Coronary artery (tissue), 2 donors: ENCODE data around the gene DICER1.

Experiments
- DNase-seq: peaks from one replicate; pipeline ENCODE4 v3.0.0-alpha.2; 2017; ENCODE audit warnings: low spot score
- H3K27ac ChIP-seq, 2 donors: fragments of 200-600 bp; sonication (generic); one replicate each; pipeline ENCODE4 v1.5.1; 2016 to 2019
- H3K4me3 ChIP-seq: fragments of 200-600 bp; sonication (generic); 2 replicates; pipeline ENCODE4 v1.5.1; 2016; ENCODE audit warnings: mild to moderate bottlenecking, moderate library complexity
- CTCF ChIP-seq: fragments of 200-600 bp; sonication (generic); IDR thresholded peaks from one replicate; pipeline ENCODE4 v1.5.1; 2019; ENCODE audit warnings: antibody characterized with exemption

Gene DICER1

GRCh38 chr14:95133282-95133681, 24.0 kb downstream of the DICER1 start:
- TF ChIP-seq CTCF, result no peak
- no peak overlapping the region for H3K4me3 ChIP-seq
- no peak for DNase-seq
- H3K27ac ChIP-seq, result no peak overlapping the region

GRCh38 chr14:95132760-95133159, 24.6 kb downstream of the DICER1 start:
- Histone ChIP-seq H3K27ac (no peak overlapping the region), H3K4me3 (no peak overlapping the region)
- DNase-seq, result no peak
- TF ChIP-seq CTCF, result no peak

- DNase-seq, result no peak
Measured at GRCh38 chr14:95130549-95130948, 26.8 kb downstream of the DICER1 start.

GRCh38 chr14:95128140-95128539, 29.2 kb downstream of the DICER1 start:
- TF ChIP-seq CTCF, result no peak
- H3K27ac ChIP-seq, result no peak overlapping the region
- DNase-seq, result no peak

More at GRCh38 chr14:95130549-95130948, 26.8 kb downstream of the DICER1 start:
- H3K27ac ChIP-seq, result no peak overlapping the region
- no peak for TF ChIP-seq CTCF
- H3K4me3 ChIP-seq, result no peak overlapping the region

GRCh38 chr14:95127531-95127911, 29.8 kb downstream of the DICER1 start:
- TF ChIP-seq CTCF, result no peak
- Histone ChIP-seq H3K4me3 (no peak overlapping the region), H3K27ac (no peak overlapping the region)
- no peak for DNase-seq

More at GRCh38 chr14:95128140-95128539, 29.2 kb downstream of the DICER1 start:
- no peak overlapping the region for H3K4me3 ChIP-seq

GRCh38 chr14:95126906-95127530, 30.3 kb downstream of the DICER1 start:
- no peak for DNase-seq
- TF ChIP-seq CTCF, result no peak
- no peak overlapping the region for H3K27ac ChIP-seq
- no peak overlapping the region for H3K4me3 ChIP-seq

- Histone ChIP-seq H3K27ac (no peak overlapping the region), H3K4me3 (no peak overlapping the region)
- no peak for TF ChIP-seq CTCF
- DNase-seq, result no peak
Measured at GRCh38 chr14:95125915-95126314, 31.4 kb downstream of the DICER1 start.
